HepG2 (cell line): ENCODE data around the gene OVCA2. TPM values are rescaled to one million over a fixed set of nuclear protein-coding genes. Genes with fewer than 3 reads are reported as not detected.

ENCODE experiments used
- ATAC-seq: fragments of 200-7000 bp; cut with Tn5 transposase; 3 replicates; pipeline ENCODE4 v1.9.1; 2020; ENCODE audit warnings: mild to moderate bottlenecking, moderate library complexity
- BruUV-seq: library from RNA; stranded (reverse); fragments of 400-500 nt; replicated peaks from 2 replicates; lab custom pipeline; 2021; lab: Mats Ljungman, UMichigan
- CTCF ChIA-PET: fragments of 300-600 bp; formaldehyde crosslinking; extraction: SDS; loops from one replicate; lab custom pipeline; 2021; ENCODE audit warnings: low total read pairs, inconsistent platforms, low intra/inter-chr PET ratio; lab: Yijun Ruan, JAX
- POLR2A ChIA-PET: fragments of 350-600 bp; sonication (Branson Sonifier 250); formaldehyde crosslinking; loops from one replicate; lab custom pipeline; 2020; ENCODE audit warnings: antibody characterized with exemption, inconsistent platforms; lab: Yijun Ruan, JAX
- DNase-seq: peaks from one replicate; pipeline ENCODE4 v3.0.0-alpha.2; 2015; ENCODE audit warnings: low spot score
- FAIRE-seq: peaks from 3 replicates; lab custom pipeline; 2011; peaks lifted over from hg19 to GRCh38; lab: Jason Lieb, UNC
- H2AFZ ChIP-seq: one replicate; pipeline ENCODE4 v1.6.1; 2011; ENCODE audit warnings: low read length, inconsistent platforms
- H3K27ac ChIP-seq: fragments of 300-600 bp; 3 replicates; pipeline ENCODE4 v1.8.0; 2011; ENCODE audit warnings: mixed run types, mild to moderate bottlenecking, mixed read lengths, low read length, inconsistent platforms; ENCODE audit not compliant: insufficient read depth; ENCODE audit errors: extremely low read length
- H3K27me3 ChIP-seq, 2 experiments: fragments of 200-600 bp in 1 of 2; 2 replicates in 1 of 2; 3 replicates in 1 of 2; pipeline versions ENCODE4 v1.6.0 to v1.8.0; 2011; ENCODE audit warnings: low read length in 2 of 2, mild to moderate bottlenecking in 2 of 2, moderate library complexity in 2 of 2, inconsistent platforms in 1 of 2; ENCODE audit not compliant: insufficient read depth in 2 of 2, control insufficient read depth in 1 of 2
- H3K36me3 ChIP-seq, 2 experiments: fragments of 200-600 bp in 1 of 2; replicated peaks in 1 of 2; 2 replicates in 1 of 2; 3 replicates in 1 of 2; pipeline versions ENCODE4 v1.5.1 to v1.8.0; 2011; ENCODE audit warnings: low read length in 2 of 2, inconsistent platforms in 1 of 2; ENCODE audit not compliant: insufficient read depth in 2 of 2, control insufficient read depth in 1 of 2
- H3K4me1 ChIP-seq: 2 replicates; pipeline ENCODE4 v1.5.1; 2012; ENCODE audit warnings: low read length, inconsistent platforms; ENCODE audit not compliant: insufficient read depth
- H3K4me2 ChIP-seq: 2 replicates; pipeline ENCODE4 v1.6.0; 2011; ENCODE audit warnings: low read depth, low read length, inconsistent platforms
- H3K4me3 ChIP-seq, 3 experiments: fragments of 200-600 bp in 1 of 3; sonication (generic), shearing (Covaris generic) in 1 of 3; replicated peaks in 1 of 3; 2 replicates each; pipeline ENCODE4 v1.5.1; 2011 to 2016; ENCODE audit warnings: low read length in 3 of 3, inconsistent platforms in 2 of 3, low read depth in 2 of 3, mild to moderate bottlenecking in 2 of 3, control low read depth in 1 of 3, mixed read lengths in 1 of 3; ENCODE audit not compliant: insufficient read depth in 1 of 3
- H3K79me2 ChIP-seq: one replicate; pipeline ENCODE4 v1.6.1; 2011; ENCODE audit warnings: low read length, inconsistent platforms; ENCODE audit not compliant: insufficient read depth
- H3K9ac ChIP-seq: 2 replicates; pipeline ENCODE4 v1.6.0; 2011; ENCODE audit warnings: mild to moderate bottlenecking, low read depth, low read length, inconsistent platforms; ENCODE audit not compliant: insufficient read depth
- H3K9me3 ChIP-seq: 2 replicates; pipeline ENCODE4 v1.5.1; 2012; ENCODE audit warnings: mild to moderate bottlenecking, low read length
- H4K20me1 ChIP-seq: 2 replicates; pipeline ENCODE4 v1.6.0; 2011; ENCODE audit warnings: inconsistent platforms, mild to moderate bottlenecking, low read length, moderate library complexity; ENCODE audit not compliant: insufficient read depth
- ATF7-NPFF ChIP-seq: sonication (generic); formaldehyde crosslinking; IDR thresholded peaks from 2 replicates; pipeline ENCODE4 v1.8.1; 2023; ENCODE audit warnings: mild to moderate bottlenecking, low read depth, missing genetic modification reagents, moderate library complexity
- KLF15 ChIP-seq: sonication (generic); formaldehyde crosslinking; IDR thresholded peaks from 2 replicates; pipeline ENCODE4 v1.8.1; 2023; ENCODE audit warnings: borderline replicate concordance, mild to moderate bottlenecking, inconsistent platforms, missing genetic modification reagents, mixed read lengths
- SIN3B ChIP-seq: fragments of 150-350 bp; IDR thresholded peaks from 2 replicates; pipeline ENCODE4 v1.6.1; 2014; ENCODE audit warnings: low read length
- TARDBP ChIP-seq: sonication (generic); formaldehyde crosslinking; IDR thresholded peaks from 2 replicates; pipeline ENCODE4 v1.8.0; 2022; ENCODE audit warnings: mild to moderate bottlenecking, missing genetic modification reagents
- ZNF367 ChIP-seq: sonication (generic); formaldehyde crosslinking; IDR thresholded peaks from 2 replicates; pipeline ENCODE4 v1.4.0; 2020; ENCODE audit warnings: missing genetic modification reagents, borderline replicate concordance
- WGBS: methylation state at CpG from one replicate; pipeline ENCODE4 v1.1.6; 2017; ENCODE audit warnings: low lambda C conversion rate; 5-methylcytosine and 5-hydroxymethylcytosine counted together
- in situ Hi-C: cut with HindIII; loops from 2 replicates; pipeline ENCODE4 v1.10.0; 2017; ENCODE audit warnings: low pct_unique_long_range_greater_than_20kb; ENCODE audit not compliant: extremely low pct_ligation_motif_present
- intact Hi-C: fragments of 100-400 bp; cut with micrococcal nuclease; formaldehyde crosslinking; loops from one replicate; pipeline ENCODE4 v1.10.0; 2022; ENCODE audit not compliant: unreplicated experiment
- polyA plus RNA-seq, 8 experiments: library from polyadenylated mRNA; depleted of rRNA in 3 of 8; stranded (reverse) in 7 of 8; unstranded in 1 of 8; fragments of >200 nt; fragmentation: Illumina TruSeq in 4 of 8; extraction: Trizol in 4 of 8; gene quantifications; 2 replicates each; pipeline versions ENCODE4 v1.2.1 to v1.2.3, GENCODE V29; 2011 to 2016; ENCODE audit warnings: low read depth in 4 of 8, missing spikeins in 1 of 8, mixed read lengths in 1 of 8; ENCODE audit not compliant: insufficient read depth in 1 of 8
- total RNA-seq, 5 experiments: library from RNA; depleted of rRNA; stranded (reverse); fragments of >200 nt; fragmentation: Illumina TruSeq; extraction: Trizol; gene quantifications; 2 replicates each; pipeline ENCODE4 v1.2.3, GENCODE V29; 2016; ENCODE audit warnings: low read depth in 1 of 5
- TF ChIP-seq, protein P1 (sequence below): sonication (generic); formaldehyde crosslinking; IDR thresholded peaks from 2 replicates; pipeline ENCODE4 v1.4.0; 2020; ENCODE audit warnings: missing genetic modification reagents
- TF ChIP-seq, protein P2 (sequence below): IDR thresholded peaks from 2 replicates; pipeline ENCODE4 v1.6.1; 2016; ENCODE audit warnings: mild to moderate bottlenecking
- TF ChIP-seq, protein P3 (sequence below): sonication (generic); formaldehyde crosslinking; IDR thresholded peaks from 2 replicates; pipeline ENCODE4 v1.4.0; 2020; ENCODE audit warnings: mild to moderate bottlenecking, missing genetic modification reagents, borderline replicate concordance
- TF ChIP-seq, protein P4 (sequence below): sonication (generic); formaldehyde crosslinking; IDR thresholded peaks from 2 replicates; pipeline ENCODE4 v1.4.0; 2020; ENCODE audit warnings: missing genetic modification reagents
- TF ChIP-seq, protein P5 (sequence below): sonication (generic); formaldehyde crosslinking; IDR thresholded peaks from 2 replicates; pipeline ENCODE4 v1.4.0; 2020; ENCODE audit warnings: missing genetic modification reagents

OVCA2 gene
- total and polyA plus RNA-seq, 2 of the 13 experiments (the other 11 are each of a cell fraction or from before 2014, with no cell fraction given): 23.7 to 28.2 TPM

DNA sequence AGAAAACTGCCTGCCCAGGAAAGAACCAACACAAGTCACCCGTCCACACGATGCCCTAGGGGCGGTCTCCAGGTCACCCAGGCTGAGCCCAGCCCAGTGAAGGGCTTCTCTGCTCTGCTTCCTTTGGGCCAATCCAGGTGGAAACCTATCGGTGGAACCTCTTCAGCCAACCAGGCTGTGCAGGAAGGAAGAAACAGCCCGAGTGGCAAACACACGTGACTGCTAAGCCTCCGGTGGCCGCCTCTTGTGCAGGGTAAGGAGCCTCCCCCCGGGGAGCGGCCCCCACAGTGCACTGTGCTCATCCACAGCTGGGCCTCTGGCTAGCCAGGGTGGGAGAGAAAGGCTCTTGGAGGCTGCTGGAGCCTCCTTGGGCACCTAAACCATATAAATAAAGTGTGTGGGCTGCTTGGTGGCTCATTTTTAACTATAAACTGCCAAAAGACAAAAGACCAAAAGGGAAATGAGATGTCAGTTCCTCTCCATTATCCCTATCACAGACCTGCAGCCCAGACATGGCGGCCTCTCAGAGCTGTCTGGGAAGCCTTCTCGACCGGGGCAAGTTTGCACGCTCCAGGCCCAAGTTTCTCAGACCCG is 19.1 kb upstream of the OVCA2 start:
- H3K9ac ChIP-seq: no peak overlapping the region
- intact Hi-C loops: loop anchor here (10.0 kb wide), 2 partner anchors 48 to 138 kb away; no protein-coding TSS in a partner anchor
- no peaks in the 10 kb centered on the region for H3K9me3 ChIP-seq
- H4K20me1 ChIP-seq: no peaks in the 10 kb centered on the region
- DNase-seq: no peak
- H3K4me3 ChIP-seq: no peak overlapping the region
- H3K27me3 ChIP-seq: peaks cover 14 to 70% of the 10 kb centered on the region in 2 experiments
- ChIA-PET POLR2A (no interaction called here), CTCF (no interaction called here)
- peaks cover 17% of the 10 kb centered on the region; the same call in 1 of the 2 replicates for H3K4me1 ChIP-seq
- 57% methylated on average over 11 of the region's 15 CpGs for WGBS
- H3K36me3 ChIP-seq: no peaks in the 10 kb centered on the region
- no peak overlapping the region for H2AFZ ChIP-seq
- no peak overlapping the region for H3K4me2 ChIP-seq
- BruUV-seq: no TSS peak
- H3K27ac ChIP-seq: no peak overlapping the region
- in situ Hi-C loops: no loop called here
- no peaks in the 10 kb centered on the region for H3K79me2 ChIP-seq
- no peak for FAIRE-seq
- no peak for ATAC-seq
- TF ChIP-seq TARDBP: no peak
- TF ChIP-seq, protein P1, sequence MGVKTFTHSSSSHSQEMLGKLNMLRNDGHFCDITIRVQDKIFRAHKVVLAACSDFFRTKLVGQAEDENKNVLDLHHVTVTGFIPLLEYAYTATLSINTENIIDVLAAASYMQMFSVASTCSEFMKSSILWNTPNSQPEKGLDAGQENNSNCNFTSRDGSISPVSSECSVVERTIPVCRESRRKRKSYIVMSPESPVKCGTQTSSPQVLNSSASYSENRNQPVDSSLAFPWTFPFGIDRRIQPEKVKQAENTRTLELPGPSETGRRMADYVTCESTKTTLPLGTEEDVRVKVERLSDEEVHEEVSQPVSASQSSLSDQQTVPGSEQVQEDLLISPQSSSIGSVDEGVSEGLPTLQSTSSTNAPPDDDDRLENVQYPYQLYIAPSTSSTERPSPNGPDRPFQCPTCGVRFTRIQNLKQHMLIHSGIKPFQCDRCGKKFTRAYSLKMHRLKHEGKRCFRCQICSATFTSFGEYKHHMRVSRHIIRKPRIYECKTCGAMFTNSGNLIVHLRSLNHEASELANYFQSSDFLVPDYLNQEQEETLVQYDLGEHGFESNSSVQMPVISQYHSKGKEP (CRISPR knock-in tag): no peak
- no peak for TF ChIP-seq SIN3B
- TF ChIP-seq, protein P2, sequence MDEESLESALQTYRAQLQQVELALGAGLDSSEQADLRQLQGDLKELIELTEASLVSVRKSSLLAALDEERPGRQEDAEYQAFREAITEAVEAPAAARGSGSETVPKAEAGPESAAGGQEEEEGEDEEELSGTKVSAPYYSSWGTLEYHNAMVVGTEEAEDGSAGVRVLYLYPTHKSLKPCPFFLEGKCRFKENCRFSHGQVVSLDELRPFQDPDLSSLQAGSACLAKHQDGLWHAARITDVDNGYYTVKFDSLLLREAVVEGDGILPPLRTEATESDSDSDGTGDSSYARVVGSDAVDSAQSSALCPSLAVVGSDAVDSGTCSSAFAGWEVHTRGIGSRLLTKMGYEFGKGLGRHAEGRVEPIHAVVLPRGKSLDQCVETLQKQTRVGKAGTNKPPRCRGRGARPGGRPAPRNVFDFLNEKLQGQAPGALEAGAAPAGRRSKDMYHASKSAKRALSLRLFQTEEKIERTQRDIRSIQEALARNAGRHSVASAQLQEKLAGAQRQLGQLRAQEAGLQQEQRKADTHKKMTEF (CRISPR knock-in tag): no peak
- TF ChIP-seq, protein P3, sequence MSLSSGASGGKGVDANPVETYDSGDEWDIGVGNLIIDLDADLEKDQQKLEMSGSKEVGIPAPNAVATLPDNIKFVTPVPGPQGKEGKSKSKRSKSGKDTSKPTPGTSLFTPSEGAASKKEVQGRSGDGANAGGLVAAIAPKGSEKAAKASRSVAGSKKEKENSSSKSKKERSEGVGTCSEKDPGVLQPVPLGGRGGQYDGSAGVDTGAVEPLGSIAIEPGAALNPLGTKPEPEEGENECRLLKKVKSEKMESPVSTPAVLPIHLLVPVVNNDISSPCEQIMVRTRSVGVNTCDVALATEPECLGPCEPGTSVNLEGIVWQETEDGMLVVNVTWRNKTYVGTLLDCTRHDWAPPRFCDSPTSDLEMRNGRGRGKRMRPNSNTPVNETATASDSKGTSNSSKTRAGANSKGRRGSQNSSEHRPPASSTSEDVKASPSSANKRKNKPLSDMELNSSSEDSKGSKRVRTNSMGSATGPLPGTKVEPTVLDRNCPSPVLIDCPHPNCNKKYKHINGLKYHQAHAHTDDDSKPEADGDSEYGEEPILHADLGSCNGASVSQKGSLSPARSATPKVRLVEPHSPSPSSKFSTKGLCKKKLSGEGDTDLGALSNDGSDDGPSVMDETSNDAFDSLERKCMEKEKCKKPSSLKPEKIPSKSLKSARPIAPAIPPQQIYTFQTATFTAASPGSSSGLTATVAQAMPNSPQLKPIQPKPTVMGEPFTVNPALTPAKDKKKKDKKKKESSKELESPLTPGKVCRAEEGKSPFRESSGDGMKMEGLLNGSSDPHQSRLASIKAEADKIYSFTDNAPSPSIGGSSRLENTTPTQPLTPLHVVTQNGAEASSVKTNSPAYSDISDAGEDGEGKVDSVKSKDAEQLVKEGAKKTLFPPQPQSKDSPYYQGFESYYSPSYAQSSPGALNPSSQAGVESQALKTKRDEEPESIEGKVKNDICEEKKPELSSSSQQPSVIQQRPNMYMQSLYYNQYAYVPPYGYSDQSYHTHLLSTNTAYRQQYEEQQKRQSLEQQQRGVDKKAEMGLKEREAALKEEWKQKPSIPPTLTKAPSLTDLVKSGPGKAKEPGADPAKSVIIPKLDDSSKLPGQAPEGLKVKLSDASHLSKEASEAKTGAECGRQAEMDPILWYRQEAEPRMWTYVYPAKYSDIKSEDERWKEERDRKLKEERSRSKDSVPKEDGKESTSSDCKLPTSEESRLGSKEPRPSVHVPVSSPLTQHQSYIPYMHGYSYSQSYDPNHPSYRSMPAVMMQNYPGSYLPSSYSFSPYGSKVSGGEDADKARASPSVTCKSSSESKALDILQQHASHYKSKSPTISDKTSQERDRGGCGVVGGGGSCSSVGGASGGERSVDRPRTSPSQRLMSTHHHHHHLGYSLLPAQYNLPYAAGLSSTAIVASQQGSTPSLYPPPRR: no peak
- no peak for TF ChIP-seq ATF7-NPFF (CRISPR knock-in tag)
- no peak for TF ChIP-seq ZNF367 (CRISPR knock-in tag)
- TF ChIP-seq, protein P4, sequence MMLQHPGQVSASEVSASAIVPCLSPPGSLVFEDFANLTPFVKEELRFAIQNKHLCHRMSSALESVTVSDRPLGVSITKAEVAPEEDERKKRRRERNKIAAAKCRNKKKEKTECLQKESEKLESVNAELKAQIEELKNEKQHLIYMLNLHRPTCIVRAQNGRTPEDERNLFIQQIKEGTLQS: no peak
- TF ChIP-seq, protein P5, sequence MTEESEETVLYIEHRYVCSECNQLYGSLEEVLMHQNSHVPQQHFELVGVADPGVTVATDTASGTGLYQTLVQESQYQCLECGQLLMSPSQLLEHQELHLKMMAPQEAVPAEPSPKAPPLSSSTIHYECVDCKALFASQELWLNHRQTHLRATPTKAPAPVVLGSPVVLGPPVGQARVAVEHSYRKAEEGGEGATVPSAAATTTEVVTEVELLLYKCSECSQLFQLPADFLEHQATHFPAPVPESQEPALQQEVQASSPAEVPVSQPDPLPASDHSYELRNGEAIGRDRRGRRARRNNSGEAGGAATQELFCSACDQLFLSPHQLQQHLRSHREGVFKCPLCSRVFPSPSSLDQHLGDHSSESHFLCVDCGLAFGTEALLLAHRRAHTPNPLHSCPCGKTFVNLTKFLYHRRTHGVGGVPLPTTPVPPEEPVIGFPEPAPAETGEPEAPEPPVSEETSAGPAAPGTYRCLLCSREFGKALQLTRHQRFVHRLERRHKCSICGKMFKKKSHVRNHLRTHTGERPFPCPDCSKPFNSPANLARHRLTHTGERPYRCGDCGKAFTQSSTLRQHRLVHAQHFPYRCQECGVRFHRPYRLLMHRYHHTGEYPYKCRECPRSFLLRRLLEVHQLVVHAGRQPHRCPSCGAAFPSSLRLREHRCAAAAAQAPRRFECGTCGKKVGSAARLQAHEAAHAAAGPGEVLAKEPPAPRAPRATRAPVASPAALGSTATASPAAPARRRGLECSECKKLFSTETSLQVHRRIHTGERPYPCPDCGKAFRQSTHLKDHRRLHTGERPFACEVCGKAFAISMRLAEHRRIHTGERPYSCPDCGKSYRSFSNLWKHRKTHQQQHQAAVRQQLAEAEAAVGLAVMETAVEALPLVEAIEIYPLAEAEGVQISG (CRISPR knock-in tag): no peak
- TF ChIP-seq KLF15 (CRISPR knock-in tag): no peak
